Stimulated activated CD4-positive, alpha-beta T cell treated with anti-CD3 and anti-CD28 coated beads, Interleukin-4, amount 100 ng/mL, for 4 hours (primary cell): ENCODE measurements around the gene APOL4.
A peak's percentile ranks its signal among the peaks of the same experiment; 100 is the strongest.
"Not testable (repeated sequence)": the region's sequence is repeated elsewhere in the genome, so short reads cannot be mapped to it uniquely, and the experiment has no call there.

Source experiments
- DNase-seq, 2 experiments: peaks; one replicate each; pipeline ENCODE4 v3.0.0-alpha.2; 2020

The APOL4 gene

DNA sequence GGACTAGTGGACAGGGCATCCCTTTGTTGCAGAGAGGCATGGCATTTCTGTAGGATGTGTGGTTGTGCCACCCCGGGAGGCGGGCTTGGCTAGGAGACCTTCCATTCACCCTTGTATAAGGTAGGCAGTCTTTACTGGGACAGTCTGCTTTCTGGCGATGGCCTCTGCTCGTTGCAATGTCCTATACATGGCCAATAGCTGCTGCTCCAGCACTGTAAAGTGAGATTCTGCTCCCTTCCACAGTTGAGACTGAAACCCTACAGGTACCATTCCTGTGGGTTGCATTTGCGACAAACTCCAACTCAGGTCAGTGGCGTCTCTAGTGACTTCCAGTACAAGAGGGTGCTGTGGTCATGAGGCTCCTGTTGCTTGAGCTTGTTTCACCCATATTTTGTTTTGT is 20.7 kb downstream of the APOL4 start:
- no peak for DNase-seq

DNA sequence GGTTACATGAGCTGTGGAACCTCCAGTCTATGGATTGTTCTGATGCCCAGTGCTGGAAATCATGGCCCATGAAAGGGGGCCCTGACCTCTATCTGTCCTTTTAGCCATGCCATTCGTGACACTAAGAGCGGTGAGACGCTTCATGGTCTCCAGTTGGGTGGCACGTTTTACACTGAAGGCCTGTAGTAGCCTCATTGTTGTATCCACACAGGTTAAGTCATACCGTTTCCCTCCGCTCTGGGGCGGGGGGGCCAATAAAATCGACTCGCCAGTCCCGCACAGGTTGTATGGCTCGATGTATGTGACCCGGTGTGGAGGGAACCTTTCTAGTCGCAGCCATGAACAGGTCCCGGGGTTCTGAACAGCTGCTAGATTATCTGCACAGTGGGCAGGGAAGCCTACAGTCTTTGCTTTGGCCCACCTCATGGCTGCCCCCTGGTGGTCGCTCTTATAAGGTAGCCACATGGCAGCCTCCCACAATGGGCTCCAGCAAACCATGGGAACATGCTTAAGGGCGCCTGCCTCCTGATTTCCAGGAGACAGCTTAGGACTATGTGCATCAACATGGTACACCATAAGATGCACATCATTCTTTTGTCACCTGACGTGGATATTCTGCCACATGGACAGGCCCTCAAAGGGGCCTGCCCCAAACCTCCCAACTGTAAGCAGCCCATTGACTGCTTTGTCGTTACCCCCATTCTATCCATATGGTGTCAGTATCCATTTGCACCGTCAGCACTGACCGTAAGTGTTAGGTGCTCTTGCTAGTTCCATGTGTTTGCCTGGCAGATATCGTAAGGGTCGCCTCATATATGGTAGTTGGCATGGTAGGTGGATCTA is 21.4 kb downstream of the APOL4 start:
- DNase-seq, result peak; percentile 73 to 88

DNA sequence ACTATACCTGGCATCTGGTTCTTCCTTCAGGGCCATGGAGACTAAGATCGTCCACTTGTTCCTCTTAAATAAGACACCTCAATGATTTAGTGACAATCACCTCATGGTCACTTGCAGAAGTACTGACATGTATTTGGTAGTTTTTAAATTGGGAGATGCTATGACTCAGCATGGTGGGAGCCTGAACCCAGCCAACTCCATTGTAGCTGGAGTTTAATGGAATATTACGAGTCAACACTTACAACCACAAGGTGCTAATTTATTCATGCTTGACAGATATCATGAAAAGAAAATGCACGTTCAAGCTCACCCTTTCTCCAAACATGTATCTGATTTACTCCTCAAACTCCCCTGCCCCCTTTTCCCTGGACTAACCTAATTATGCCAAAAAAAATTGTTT is 24.4 kb downstream of the APOL4 start:
- no peak for DNase-seq

DNA sequence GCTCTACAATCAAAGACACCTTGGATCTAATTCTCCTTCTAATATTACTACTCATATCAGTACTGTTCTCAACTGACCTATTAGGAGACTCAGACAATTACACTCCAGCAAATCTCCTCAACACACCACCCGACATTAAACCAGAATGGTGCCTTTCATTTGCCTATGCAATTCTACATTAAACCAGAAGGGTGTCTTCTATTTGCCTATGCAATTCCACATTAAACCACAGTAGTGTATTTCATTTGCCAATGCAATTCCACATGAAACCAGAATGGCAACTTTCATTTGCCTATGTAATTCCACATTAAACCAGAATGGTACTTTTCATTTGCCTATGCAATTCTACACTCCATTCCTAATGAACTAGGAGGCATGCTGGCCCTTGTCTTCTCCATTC is 25.7 kb downstream of the APOL4 start:
- DNase-seq, result no peak

DNA sequence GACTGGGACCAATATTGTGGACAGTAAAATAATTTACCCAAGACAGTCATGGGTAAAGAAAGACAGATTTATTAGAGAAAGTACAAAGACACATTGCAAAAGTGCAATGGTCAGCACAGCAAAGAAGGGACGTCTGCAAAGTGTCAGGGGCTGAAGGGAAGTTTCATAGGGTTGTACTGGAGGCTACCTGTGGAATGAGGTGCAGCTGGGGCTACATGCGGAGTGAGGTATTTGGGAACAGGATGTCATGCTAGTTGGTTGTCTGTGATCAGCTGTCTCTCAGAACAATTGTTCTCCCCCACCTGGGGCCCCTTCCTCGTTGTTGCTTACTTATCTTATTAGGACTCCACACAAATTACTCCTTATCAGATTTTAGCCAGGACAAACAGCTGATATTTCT is 29.7 kb downstream of the APOL4 start:
- DNase-seq, result no peak

DNA sequence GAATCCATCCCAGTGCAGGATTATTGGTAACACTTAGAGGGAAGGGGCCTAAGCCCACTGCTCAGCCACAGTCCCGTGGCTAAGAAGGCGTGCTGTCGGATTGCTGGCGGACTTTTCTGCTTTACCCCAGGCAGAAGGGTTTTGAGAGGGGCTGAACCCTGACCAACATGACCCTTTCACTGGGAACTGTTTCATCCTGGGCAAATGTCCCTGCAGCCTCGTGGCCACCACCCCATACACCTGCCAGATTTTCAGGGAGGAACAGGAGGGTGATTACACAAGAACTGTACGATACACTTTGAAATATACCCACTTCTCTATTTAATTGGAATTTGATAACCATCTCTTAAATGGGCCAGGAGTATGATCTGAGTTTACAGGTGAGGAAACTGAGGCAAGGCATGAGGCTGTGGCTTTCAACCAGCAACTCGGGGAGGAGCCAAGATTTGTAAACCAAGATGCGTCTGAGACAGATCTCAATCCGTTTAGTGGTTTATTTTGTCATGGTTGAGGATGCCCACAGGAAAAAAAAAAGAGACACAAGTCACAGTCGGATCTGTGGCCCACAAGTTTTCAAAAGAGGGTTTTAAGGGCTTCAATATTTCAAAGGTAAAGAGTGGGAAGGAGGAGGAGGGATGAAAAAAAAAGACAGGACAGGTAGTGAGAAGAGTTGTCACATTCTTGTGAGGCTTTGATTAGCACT is 34.9 kb downstream of the APOL4 start:
- no peak for DNase-seq

DNA sequence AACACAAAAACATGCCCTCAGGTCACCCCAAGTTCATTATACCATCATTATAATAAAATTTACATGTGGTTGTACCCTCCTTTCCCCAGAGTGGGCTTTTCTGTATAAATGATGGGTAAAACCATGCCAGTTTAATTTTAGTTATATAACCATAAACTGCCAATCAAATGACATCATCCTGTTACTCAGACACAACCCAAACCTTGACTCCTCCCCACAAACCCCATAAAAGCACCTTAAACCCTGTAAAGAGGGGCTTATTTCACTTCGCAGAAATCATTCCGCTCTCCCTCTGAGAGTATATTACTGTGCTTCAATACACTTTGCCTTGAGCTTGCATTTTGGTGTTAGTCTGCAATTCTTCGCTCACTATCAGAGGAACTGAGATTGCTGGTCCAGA is 35.5 kb downstream of the APOL4 start:
- DNase-seq, result no peak

DNA sequence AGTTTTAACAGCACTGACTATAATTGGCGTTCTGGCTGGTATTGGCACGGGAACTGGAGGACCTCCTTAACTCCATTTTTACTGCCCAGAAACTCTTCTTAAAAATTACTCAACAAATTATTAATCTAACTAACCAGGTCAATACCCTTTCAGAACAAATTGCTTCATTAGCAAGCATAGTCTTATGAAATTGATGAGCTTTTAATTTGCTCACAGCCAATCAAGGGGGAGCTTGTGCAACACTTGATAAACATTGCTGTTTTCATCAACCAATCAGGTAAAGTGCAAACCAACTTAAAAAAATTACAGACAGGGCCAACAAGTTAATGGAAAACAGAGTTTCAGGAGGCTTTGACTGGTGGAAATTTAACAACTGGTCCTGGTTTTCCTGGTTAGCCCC is 36.5 kb downstream of the APOL4 start:
- DNase-seq, result no peak

DNA sequence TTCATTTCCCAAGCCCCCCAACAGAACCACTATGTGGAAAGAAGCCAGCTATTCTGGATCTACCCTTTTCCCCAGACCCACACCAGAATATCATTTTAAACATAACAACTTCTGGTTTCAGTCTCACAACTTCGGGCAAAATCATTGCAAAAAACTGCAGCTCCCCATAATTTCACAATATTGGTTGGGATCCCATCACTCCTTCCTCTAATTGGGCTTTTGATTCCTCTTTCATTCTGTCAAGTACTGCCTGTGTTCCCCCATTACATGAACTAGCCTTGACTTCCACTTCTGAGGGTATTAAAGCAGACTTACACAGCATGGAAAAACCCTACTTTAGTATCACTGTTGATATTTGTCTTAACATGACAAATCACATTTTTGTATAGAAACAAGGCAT is 37.0 kb downstream of the APOL4 start:
- no peak for DNase-seq

DNA sequence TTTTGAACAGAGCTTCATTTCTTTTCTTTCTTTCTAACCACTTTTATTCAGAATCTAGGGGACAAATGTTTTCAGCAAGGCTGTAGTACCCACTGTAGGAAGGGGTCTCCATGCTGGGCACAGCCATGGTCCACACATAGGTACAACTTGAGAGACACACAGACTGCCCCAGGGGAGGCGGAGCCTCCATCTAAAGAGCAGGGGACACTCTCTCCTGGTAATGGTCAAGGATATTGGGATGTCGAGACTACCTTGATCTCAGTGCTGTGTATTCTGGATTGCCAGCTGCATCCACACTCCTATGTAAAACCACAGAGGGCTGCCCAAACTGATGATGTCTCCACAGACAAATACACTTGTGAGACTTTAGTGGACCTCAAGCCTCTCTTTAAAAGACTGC is 38.1 kb downstream of the APOL4 start:
- no peak for DNase-seq

DNA sequence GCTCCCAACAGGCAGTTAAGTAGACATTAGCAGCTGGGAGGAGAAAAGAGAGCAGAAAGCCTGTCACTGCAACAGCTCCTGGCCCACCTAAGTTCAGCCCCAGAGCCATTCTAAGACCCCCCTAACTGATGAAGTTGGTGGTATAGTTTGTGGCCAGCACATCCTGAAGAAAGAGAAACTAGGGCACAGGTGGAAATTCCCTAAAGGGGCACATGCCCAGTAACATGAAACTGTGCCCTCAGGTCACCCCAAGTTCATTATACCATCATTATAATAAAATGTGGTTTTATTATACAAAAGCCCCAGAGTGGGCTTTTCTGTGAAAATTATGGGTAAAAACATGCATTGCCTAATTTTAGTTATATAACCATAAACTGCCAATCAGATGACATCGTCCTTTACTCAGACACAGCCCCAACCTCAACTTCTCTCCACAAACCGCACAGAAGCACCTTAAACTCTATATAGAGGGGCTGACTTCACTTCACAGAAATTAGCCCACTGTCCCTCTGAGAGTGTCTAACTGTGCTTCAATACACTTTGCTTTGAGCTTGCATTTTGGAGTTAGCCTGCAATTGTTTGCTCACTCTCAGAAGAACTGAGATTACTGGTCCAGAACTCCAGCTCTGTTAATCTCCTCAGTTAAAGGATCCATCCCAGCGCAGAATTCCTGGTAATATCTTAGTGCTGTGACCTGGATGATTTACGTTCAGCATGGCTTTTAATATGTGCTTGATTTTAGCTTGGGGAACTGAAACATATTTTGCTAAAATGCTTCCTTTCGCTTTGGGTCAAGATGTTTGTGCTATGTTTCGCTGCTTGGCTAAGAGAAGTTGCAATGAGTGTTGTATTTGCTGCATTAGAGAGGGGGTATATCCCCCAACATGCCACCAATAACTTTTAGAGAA is 39.2 kb downstream of the APOL4 start:
- no peak for DNase-seq

DNA sequence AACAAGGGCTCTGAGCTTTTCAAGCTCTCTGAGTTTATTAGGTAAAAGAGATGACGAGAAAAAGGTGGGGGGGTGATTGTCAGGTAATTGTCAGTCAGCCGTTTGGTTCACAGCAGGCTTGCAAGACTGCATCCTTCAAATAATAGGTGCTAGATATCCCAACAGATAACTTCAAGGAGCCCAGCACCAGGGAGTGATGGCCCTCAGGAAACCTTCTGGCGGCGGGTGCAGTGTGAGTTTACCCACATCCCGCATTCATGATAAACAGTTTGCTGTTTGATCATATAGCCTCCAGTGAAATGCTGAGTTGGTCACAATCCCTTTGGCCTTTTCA is 39.8 kb downstream of the APOL4 start:
- DNase-seq, result not testable (repeated sequence)

DNA sequence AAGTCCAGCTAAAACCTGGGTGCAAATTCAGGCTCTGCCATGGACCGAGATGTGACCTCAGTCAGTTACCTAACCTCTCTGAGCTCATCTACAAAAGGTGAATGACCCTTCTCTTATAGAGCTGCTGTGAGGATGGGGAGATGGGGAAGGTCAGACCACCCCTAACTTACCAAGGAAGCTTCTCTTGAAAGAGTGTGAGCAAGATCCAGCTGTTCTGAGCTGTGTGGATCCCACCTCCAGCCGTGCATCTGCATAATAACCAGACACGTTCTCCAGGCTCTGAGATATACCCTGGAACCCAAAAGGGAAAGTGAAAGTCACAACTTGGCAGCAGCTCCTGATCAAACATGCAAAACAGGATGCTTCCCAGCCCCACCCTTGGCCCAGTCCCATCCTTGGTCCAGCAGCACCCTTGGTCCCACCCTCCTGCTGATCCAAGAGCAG is 41.1 kb downstream of the APOL4 start, which contains the start of gene APOL3:
APOL3 (minus strand) TSS at position 257 of the 444 bp plus-strand sequence. CDS start 11,700 bp downstream, outside the sequence.
- DNase-seq, result peak in 1 of 2 experiments; percentile 48

DNA sequence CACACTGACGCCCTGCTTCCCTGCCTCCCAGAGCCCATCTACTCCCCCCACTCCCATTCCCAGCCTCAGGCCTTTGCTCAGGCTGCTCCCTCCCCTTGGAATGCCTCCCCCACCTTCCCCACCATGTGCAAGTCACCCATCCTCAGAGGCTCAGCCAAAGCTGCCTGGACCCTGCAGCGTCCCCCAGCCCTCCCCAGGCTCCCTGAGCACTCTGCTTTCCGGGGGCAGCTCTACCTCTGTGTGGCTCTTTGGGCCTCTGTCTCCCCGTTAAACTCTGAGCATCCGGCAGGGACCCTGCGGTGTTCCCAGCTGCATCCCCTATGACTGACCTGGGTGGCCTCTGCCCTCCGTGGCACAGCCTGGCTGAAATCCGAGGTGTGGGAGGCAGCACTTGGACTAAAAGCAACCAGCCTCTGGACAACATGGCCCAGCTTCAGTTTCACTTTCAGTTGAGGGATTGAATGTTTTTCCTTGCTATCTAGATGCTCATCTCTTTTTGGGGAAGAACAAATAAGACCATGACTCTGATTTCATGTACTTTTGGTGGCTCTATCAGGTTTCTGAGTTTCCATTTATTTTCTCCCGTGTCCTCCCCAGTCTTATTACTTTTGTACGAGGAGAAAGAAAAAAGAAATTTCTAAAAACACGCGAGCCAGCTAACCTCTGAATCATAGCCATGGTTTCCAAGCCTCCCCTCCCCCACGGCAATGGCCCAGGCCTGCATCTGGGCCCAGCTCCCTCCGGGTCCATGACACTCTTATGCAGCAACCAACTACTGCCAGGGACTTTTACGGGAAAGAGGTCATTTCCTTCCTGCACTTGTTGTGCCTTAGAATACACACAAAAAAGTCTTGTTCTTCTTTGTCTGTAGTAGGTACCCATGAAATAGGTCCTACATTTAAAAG is 44.8 kb downstream of the APOL4 start:
- DNase-seq, result peak; percentile 73 to 74

DNA sequence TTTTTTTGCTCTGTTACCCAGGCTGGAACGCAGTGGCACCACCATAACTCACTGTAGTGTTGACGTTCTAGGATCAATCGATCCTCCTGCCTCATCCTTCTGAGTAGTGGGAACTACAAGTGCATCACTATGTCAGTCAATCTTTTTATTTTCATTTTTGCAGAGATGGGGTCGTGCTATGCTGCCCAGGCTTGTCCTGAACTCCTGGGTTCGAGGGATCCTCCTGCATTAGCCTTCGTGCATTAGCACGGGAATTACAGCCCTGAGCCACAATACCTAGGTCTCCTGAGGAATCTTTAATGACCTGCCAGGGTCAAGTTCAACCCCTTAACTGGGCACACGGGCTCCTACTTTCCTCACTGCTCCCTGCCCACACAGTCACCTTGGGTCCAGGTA is 45.5 kb downstream of the APOL4 start:
- DNase-seq, result no peak

DNA sequence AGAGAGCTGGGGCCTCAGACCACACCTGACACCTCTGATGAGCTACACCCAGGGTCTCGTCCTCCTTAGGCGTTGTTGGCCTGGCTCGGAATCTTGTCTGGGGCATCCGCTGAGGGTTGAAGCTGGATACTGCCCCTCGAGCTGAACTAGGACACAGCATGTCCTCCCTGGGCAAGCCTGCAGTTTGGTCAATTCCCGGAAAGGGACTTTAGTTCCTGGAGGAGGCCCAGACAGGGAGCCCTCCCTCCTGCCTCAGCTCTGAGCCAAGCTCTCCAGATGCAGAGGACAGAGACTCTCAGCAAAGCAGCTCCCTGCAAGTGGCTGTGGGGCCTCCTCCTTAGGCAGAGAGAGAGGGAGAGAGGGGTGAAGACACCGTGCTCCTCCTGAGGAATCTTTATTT is 45.9 kb downstream of the APOL4 start:
- DNase-seq, result no peak

DNA sequence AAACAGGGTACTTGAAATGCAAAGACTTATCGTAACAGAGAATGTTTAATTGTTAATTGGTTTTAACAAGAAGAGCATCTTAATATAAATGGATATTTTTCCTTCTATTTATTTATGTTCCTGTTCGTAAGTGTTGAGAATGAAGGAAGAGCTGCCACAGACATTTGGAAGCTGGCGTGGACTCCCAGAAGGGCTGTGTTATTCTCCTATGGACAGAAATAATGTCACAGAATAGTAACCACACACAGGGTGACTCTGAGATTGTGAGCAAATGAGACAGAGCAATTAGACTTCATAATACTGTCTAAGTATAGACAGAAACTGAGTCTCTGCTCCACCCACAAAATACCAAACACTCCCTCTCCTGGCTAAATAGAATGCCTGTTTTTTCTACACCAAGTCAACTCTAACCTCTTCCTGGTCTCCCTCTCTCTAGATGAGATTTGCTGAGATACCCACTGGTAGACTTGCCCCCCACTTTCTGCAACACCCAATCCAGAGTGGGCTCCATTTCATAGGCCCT is 47.1 kb downstream of the APOL4 start:
- no peak for DNase-seq

DNA sequence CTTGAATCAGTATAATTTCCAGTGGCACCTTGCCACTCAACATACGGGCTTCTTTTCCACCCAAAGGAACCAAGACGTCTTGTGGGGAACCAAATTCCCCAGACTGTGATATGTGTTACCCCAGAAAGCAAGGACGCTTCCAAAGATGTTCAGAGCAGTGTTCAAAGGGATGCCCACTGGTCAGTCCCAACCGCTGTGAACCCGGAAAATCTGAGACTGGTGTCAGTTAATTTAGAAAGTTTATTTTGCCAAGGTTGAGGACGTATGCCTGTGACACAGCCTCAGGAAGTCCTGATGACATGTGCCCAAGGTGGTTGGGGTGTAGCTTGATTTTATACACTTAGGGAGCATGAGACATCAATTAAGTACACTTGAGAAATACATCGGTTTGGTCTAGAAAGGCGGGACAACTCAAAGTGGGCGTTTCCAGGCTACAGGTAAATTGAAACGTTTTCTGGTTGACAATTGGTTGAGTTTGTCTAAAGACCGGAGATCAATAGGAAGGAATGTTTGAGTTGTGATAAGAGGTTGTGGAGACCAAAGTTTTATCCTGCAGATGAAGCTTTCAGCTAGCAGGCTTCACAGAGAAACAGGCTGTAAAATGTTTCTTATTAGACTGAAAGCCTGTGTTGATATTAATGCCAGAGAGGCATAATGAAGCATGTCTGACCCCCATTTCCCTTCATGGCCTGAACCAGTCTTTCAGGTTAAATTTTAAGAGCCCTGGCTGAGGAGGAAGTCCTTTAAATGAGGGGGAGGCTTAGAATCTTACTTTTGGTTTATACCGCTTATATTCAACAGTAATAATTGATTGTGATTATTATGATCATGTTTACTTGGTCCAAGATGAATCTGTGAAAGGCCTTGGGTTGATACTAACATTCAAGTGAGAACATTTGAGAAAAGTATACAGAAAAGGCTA is 47.8 kb downstream of the APOL4 start:
- DNase-seq, result no peak

DNA sequence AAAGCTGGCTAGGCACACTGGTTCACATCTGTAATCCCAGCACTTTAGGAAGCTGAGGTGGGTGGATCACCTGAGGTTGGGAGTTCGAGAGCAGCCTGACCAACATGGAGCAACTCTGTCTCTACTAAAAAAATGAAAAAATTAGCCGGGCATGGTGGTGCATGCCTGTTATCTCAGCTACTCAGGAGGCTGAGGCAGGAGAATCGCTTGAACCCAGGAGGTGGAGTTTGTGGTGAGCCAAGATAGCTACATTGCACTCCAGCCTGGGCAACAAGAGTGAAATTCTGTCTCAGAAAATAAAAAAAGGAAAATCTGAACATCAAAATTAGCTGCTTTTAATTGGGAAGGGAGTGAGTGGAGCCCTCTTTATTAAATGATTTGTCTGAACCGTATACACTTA is 48.8 kb downstream of the APOL4 start:
- not testable (repeated sequence) for DNase-seq

DNA sequence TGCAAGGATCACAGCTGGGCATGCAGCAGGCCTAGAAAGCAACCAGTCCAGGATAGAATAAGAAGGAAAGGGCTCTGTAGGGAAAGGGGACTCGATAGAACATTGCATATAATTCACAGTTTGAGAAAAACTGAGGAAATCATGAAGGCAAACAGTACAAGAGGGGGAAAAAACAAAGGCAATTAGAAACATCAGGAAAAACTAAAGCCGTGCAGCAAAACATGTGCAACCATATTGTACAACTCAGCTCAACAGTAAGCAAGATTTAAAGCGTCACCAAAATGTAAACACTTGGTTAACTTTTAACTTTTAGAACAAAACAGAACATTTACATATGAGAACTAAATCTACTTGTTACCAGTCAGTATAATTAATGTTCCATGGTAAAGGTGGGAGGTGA is 49.5 kb downstream of the APOL4 start:
- DNase-seq, result no peak
